HEK293 (cell line): ENCODE results near the gene ABI3BP.

ENCODE experiments used
- CTCF ChIP-seq: fragments of 450-650 bp; formaldehyde crosslinking; IDR thresholded peaks from 2 replicates; pipeline ENCODE4 v1.5.1; 2016; ENCODE audit warnings: missing biosample characterization, missing genetic modification characterization
- ZNF664 ChIP-seq: fragments of 450-650 bp; formaldehyde crosslinking; IDR thresholded peaks from 2 replicates; pipeline ENCODE4 v1.5.1; 2016; ENCODE audit warnings: missing biosample characterization, missing genetic modification characterization
- TF ChIP-seq, protein P1 (sequence below): fragments of 450-650 bp; formaldehyde crosslinking; conservative IDR thresholded peaks from 2 replicates; pipeline ENCODE4 v1.5.1; 2016; ENCODE audit warnings: low read depth, missing biosample characterization, missing genetic modification characterization

GRCh38 chr3:100912976-100913545 lies 80.2 kb downstream of the ABI3BP start:
- no peak for TF ChIP-seq ZNF664 (tag by site-specific recombination)
- TF ChIP-seq, protein P1, sequence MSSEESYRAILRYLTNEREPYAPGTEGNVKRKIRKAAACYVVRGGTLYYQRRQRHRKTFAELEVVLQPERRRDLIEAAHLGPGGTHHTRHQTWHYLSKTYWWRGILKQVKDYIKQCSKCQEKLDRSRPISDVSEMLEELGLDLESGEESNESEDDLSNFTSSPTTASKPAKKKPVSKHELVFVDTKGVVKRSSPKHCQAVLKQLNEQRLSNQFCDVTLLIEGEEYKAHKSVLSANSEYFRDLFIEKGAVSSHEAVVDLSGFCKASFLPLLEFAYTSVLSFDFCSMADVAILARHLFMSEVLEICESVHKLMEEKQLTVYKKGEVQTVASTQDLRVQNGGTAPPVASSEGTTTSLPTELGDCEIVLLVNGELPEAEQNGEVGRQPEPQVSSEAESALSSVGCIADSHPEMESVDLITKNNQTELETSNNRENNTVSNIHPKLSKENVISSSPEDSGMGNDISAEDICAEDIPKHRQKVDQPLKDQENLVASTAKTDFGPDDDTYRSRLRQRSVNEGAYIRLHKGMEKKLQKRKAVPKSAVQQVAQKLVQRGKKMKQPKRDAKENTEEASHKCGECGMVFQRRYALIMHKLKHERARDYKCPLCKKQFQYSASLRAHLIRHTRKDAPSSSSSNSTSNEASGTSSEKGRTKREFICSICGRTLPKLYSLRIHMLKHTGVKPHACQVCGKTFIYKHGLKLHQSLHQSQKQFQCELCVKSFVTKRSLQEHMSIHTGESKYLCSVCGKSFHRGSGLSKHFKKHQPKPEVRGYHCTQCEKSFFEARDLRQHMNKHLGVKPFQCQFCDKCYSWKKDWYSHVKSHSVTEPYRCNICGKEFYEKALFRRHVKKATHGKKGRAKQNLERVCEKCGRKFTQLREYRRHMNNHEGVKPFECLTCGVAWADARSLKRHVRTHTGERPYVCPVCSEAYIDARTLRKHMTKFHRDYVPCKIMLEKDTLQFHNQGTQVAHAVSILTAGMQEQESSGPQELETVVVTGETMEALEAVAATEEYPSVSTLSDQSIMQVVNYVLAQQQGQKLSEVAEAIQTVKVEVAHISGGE: no peak
- TF ChIP-seq CTCF (tag by site-specific recombination): no peak
